ENCODE results near the gene UCK2. TPM values are rescaled to one million over a fixed set of nuclear protein-coding genes. Genes with fewer than 3 reads are reported as not detected.

Gene UCK2
- total RNA-seq, 1 experiment from 2014 or later = 88.4 TPM

GRCh38 chr1:165942927-165943597, 115.6 kb downstream of the UCK2 start:
- TF ChIP-seq YY1 (IDR thresholded peaks at IDR 0.05; ENCODE audit: extremely low read depth, insufficient replicate concordance, low read depth, low read length) (no peak), EZH2phosphoT487 (IDR thresholded peaks at IDR 0.05; ENCODE audit: borderline replicate concordance) (no peak), CBX3 (IDR thresholded peaks at IDR 0.05; ENCODE audit: low read depth) (no peak)
- TF ChIP-seq, protein P1, sequence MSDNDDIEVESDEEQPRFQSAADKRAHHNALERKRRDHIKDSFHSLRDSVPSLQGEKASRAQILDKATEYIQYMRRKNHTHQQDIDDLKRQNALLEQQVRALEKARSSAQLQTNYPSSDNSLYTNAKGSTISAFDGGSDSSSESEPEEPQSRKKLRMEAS (IDR thresholded peaks at IDR 0.05) = no peak
- peaks cover 50% of the 10 kb centered on the region for H3K27me3 ChIP-seq (ENCODE audit: insufficient read depth, low read length)
- POLR2A ChIA-PET = no interaction called here
- no peaks in the 10 kb centered on the region for H3K79me2 ChIP-seq (ENCODE audit: insufficient read depth, low read length)
- peak; percentile 10 for DNase-seq (ENCODE audit: low read depth, low spot score)
- no peaks in the 10 kb centered on the region for H3K4me1 ChIP-seq (ENCODE audit: control insufficient read depth in 1 of 2, insufficient read depth in 2 of 2, low read length in 2 of 2)
- no peak overlapping the region for H3K9ac ChIP-seq (ENCODE audit: low read length)
- no peaks in the 10 kb centered on the region for H3K9me2 ChIP-seq (ENCODE audit: insufficient read depth)
- H3K27ac ChIP-seq (ENCODE audit: low read depth, low read length) = no peak overlapping the region
- CTCF ChIA-PET = no interaction called here
- H4K20me1 ChIP-seq (ENCODE audit: insufficient read depth) = no peaks in the 10 kb centered on the region
- peak; percentile 70 for ATAC-seq
- H3K9me3 ChIP-seq (ENCODE audit: control insufficient read depth in 1 of 2, insufficient read depth in 1 of 2, low read depth in 1 of 2, low read length in 2 of 2) = no peaks in the 10 kb centered on the region
- RAD21 ChIA-PET (ENCODE audit: low non-redundant PET in 1 of 2, low total read pairs in 2 of 2, uncharacterized antibody in 2 of 2, unreplicated experiment in 2 of 2) = interaction anchor here in 1 of 2 experiments (0.6 kb wide), 1 partner anchor 14 kb away, joined by 3 read pairs; no protein-coding TSS in a partner anchor
- H3K4me3 ChIP-seq (replicated peaks in 1 of 2; ENCODE audit: low read depth in 1 of 2, low read length in 2 of 2) = no peak overlapping the region
- intact Hi-C loops (cut with micrococcal nuclease) = no loop called here
- no TSS peak for BruUV-seq (replicated peaks)
- no peaks in the 10 kb centered on the region for H3K36me3 ChIP-seq (ENCODE audit: control insufficient read depth in 1 of 2, insufficient read depth in 2 of 2, low read length in 2 of 2)
- H3K4me2 ChIP-seq (ENCODE audit: low read length) = no peak overlapping the region
- H2AFZ ChIP-seq (ENCODE audit: low read depth, low read length, poor library complexity, severe bottlenecking) = no peak overlapping the region

DNA sequence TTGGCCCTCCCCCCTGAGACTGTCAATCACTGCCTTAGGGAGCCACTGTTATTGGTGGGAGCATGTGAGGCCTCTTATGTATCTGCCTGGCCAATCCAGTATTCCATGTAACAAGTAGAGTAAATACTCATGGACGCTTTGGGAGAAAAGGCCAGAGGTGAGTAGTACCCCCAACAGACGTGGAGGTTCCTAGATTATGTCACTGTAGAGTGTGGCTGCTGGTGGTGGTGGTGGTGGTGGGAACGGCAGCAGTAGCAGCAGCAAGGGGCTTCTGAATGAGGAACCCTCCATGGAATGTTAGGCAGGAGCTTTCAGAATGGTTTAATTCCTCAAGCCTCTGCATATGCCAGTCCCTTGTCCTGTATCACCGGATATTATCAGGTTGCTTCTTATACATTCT, 118.5 kb downstream of the UCK2 start:
- H3K9me2 ChIP-seq (ENCODE audit: insufficient read depth) = no peaks in the 10 kb centered on the region
- H3K4me2 ChIP-seq (ENCODE audit: low read length) = no peak overlapping the region
- H2AFZ ChIP-seq (ENCODE audit: low read depth, low read length, poor library complexity, severe bottlenecking) = no peak overlapping the region
- TF ChIP-seq, protein P1 (IDR thresholded peaks at IDR 0.05) = no peak
- TF ChIP-seq POLR2AphosphoS5 (IDR thresholded peaks at IDR 0.05; ENCODE audit: low read depth, low read length) (no peak), RAD21 (IDR thresholded peaks at IDR 0.05; ENCODE audit: low read depth) (no peak), TCF7L2 (IDR thresholded peaks at IDR 0.05; ENCODE audit: borderline replicate concordance, extremely low read depth, insufficient read depth, insufficient read length) (no peak), ZNF274 (IDR thresholded peaks at IDR 0.05; ENCODE audit: low read depth, low read length) (no peak), SRF (IDR thresholded peaks at IDR 0.05; ENCODE audit: low read depth) (no peak), CTCF (IDR thresholded peaks at IDR 0.05 in 2 of 3, conservative IDR thresholded peaks at IDR 0.05 in 1 of 3; ENCODE audit: borderline replicate concordance in 1 of 3, insufficient read depth in 1 of 3, low read depth in 2 of 3, low read length in 2 of 3) (no peak)
- BruUV-seq (replicated peaks) = no TSS peak
- no peak overlapping the region for H3K9ac ChIP-seq (ENCODE audit: low read length)
- no peaks in the 10 kb centered on the region for H3K79me2 ChIP-seq (ENCODE audit: insufficient read depth, low read length)
- no peak overlapping the region for H3K4me3 ChIP-seq (replicated peaks in 1 of 2; ENCODE audit: low read depth in 1 of 2, low read length in 2 of 2)
- no peaks in the 10 kb centered on the region for H4K20me1 ChIP-seq (ENCODE audit: insufficient read depth)
- H3K27me3 ChIP-seq (ENCODE audit: insufficient read depth, low read length) = peaks cover 67% of the 10 kb centered on the region
- RAD21 ChIA-PET (ENCODE audit: low non-redundant PET in 1 of 2, low total read pairs in 2 of 2, uncharacterized antibody in 2 of 2, unreplicated experiment in 2 of 2) = no interaction called here
- no peaks in the 10 kb centered on the region for H3K36me3 ChIP-seq (ENCODE audit: control insufficient read depth in 1 of 2, insufficient read depth in 2 of 2, low read length in 2 of 2)
- CTCF ChIA-PET = no interaction called here
- POLR2A ChIA-PET = no interaction called here
- intact Hi-C loops (cut with micrococcal nuclease) = no loop called here
- H3K27ac ChIP-seq (ENCODE audit: low read depth, low read length) = no peak overlapping the region
- H3K9me3 ChIP-seq (ENCODE audit: control insufficient read depth in 1 of 2, insufficient read depth in 1 of 2, low read depth in 1 of 2, low read length in 2 of 2) = no peaks in the 10 kb centered on the region
- no peaks in the 10 kb centered on the region for H3K4me1 ChIP-seq (ENCODE audit: control insufficient read depth in 1 of 2, insufficient read depth in 2 of 2, low read length in 2 of 2)
- DNase-seq (ENCODE audit: low read depth, low spot score) (no peak), ATAC-seq (no peak)

All from HCT116 (cell line).